ENCODE measurements around the gene SYNPO.

Gene SYNPO

DNA sequence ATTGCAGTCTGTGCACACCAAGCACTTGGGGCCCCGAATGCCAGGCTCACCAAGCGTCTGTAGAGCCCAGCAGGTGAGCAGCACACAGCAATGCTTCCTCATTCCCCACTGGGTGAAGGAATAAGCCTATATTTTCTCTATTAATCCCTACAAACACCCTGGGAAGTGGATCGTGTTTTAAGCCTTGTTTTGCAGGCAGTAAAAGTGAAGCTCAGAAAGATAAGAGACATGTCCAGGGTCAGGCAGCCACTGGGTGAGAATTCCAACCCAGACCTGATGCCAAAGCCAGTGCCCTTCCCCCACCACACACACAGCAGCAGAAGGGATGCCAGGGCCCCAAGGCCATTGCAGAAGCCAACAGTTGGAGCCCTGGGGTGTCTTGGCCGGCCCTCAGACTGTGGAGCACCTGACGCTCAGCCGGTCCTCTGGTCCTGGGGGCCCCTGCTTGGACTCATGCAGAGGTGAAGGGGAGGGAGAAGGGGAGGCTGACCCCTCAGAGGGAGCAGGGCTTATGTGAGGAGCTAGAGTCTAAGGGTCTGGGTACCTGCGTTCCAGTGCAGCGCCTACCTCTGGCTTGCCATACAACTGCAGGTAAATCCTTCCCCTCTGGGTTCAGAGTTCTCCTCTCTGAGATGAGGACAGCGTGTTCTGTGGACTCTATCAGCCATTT, 26.3 kb upstream of the SYNPO start:
- TF ChIP-seq, protein P1, sequence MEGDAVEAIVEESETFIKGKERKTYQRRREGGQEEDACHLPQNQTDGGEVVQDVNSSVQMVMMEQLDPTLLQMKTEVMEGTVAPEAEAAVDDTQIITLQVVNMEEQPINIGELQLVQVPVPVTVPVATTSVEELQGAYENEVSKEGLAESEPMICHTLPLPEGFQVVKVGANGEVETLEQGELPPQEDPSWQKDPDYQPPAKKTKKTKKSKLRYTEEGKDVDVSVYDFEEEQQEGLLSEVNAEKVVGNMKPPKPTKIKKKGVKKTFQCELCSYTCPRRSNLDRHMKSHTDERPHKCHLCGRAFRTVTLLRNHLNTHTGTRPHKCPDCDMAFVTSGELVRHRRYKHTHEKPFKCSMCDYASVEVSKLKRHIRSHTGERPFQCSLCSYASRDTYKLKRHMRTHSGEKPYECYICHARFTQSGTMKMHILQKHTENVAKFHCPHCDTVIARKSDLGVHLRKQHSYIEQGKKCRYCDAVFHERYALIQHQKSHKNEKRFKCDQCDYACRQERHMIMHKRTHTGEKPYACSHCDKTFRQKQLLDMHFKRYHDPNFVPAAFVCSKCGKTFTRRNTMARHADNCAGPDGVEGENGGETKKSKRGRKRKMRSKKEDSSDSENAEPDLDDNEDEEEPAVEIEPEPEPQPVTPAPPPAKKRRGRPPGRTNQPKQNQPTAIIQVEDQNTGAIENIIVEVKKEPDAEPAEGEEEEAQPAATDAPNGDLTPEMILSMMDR (IDR thresholded peaks at IDR 0.05; ENCODE audit: borderline replicate concordance, insufficient read depth, low read depth, low read length), result 0 out of 2 replicates have a peak, but pooled peaks have one; percentile 19

DNA sequence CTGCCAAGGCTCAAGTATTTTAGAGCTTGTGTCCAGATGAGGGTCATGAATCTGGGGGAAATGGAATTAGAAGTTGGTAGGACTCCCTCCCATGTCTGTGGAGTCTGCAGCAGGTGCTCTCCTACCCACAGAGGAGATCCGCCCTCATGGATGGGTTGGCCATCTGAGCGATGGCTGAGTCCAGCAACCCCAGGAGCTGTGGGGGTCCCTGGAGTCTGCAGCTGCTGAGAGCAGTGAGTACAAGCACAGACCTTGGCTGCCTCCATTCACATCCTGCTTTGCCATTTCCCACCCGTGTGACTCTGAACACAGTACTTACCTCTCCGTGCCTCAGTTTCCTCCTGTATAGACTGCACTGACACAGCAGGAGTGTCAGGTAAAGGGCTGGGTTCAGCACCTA, 25.8 kb upstream of the SYNPO start:
- H3K4me3 ChIP-seq (ENCODE audit: low read depth, low read length), result no peak overlapping the region
- TF ChIP-seq, protein P1 (IDR thresholded peaks at IDR 0.05; ENCODE audit: borderline replicate concordance, insufficient read depth, low read depth, low read length), result no peak

More for the DNA sequence above, 26.3 kb upstream of the SYNPO start:
- no peak overlapping the region for H3K4me3 ChIP-seq (ENCODE audit: low read depth, low read length)

DNA sequence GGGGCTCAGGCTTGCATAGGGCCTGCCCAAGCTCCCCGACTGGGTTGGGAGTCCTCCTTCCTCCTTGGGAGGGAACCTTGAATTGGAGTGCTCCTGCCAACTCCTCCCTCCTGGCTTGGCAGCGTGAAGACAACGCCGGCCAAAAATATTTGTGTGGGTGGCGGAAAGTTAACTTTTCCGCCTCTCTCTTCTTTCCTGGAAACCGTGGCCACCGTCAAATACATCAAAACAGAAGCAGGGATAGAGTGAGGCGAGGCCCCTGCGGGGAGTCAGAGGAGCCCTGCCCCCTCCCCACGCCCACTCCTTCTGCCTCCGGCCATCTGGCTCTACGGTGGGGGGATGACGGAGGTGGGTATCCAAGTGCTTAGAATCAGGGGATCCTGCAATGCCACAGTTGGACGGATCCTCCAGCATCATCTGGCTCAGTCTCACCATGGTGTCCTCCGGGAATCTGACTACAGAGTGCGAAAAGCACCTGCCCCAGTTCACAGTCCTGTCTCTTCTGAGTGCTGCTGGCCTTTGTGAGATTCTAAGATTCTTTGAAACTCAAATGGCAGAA, 25.2 kb upstream of the SYNPO start:
- H3K4me3 ChIP-seq (ENCODE audit: low read depth, low read length), result no peak overlapping the region
- TF ChIP-seq, protein P1 (IDR thresholded peaks at IDR 0.05; ENCODE audit: borderline replicate concordance, insufficient read depth, low read depth, low read length), result no peak

DNA sequence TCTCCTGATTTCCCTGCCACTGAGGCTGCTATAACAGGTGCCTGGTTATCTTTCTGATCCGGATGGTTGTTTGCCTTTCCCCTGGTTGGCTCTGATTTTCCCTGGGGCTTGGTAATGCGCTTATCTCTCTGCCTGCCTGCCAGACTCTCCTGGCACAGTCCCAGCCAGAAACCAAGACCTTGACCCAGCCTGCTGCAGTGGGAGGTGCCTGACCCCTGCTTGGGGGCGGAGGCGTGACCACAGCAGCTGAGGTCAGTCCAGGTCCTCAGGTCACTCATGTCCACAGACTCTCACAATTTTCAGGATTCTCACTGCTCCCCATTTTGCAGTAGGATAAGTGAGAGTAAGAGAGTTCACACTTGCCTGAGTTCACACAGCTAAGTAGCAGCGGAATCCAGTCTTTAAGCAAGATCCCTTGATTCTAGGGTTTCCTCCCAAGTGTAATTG, 24.4 kb upstream of the SYNPO start:
- TF ChIP-seq, protein P1 (IDR thresholded peaks at IDR 0.05; ENCODE audit: borderline replicate concordance, insufficient read depth, low read depth, low read length), result no peak
- H3K4me3 ChIP-seq (ENCODE audit: low read depth, low read length), result no peak overlapping the region

DNA sequence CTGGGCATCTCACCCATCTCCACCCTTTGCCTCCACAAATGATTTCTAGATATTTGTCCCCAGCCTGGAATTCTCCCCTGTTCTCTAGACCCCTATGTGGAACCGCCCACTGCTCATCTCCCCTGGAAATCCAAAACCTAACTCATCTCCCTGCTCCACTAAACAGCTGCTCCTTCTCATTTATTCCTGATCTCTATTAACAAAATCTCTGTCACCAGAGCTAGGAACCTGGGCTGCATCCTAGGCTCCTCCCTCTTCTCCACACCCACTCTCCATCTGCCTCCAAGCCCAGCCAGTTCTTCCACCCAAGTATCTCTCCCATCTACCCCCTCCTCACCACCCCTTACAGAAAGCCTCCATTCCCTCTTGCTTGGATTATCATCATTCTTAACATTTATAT, 24.0 kb upstream of the SYNPO start:
- no peak overlapping the region for H3K4me3 ChIP-seq (ENCODE audit: low read depth, low read length)
- TF ChIP-seq, protein P1 (IDR thresholded peaks at IDR 0.05; ENCODE audit: borderline replicate concordance, insufficient read depth, low read depth, low read length), result no peak

DNA sequence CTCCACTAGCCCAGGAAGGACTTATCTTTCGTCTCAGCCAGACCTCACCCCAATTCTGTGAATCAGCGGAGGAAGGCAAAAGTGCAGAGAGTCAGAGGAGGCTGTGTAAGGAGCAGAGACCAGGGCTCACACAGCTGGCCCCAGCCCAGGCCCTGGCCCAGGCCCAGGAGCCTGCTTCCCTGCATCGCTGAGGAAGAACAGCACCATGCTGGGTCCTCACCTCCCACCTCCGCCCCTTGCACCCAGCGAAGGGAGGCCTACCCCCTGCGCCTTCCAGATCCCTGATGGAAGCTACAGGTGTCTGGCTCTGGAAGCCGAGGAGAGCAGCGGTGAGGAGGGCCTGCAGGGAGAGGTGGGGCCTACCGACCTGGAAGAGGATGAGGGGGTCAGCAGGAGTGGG, 22.3 kb upstream of the SYNPO start:
- TF ChIP-seq, protein P1 (IDR thresholded peaks at IDR 0.05; ENCODE audit: borderline replicate concordance, insufficient read depth, low read depth, low read length), result no peak
- H3K4me3 ChIP-seq (ENCODE audit: low read depth, low read length), result no peak overlapping the region

Measured in GM12875 (cell line).